Measurements from ENCODE around the gene CHCHD10.

The CHCHD10 gene

DNA sequence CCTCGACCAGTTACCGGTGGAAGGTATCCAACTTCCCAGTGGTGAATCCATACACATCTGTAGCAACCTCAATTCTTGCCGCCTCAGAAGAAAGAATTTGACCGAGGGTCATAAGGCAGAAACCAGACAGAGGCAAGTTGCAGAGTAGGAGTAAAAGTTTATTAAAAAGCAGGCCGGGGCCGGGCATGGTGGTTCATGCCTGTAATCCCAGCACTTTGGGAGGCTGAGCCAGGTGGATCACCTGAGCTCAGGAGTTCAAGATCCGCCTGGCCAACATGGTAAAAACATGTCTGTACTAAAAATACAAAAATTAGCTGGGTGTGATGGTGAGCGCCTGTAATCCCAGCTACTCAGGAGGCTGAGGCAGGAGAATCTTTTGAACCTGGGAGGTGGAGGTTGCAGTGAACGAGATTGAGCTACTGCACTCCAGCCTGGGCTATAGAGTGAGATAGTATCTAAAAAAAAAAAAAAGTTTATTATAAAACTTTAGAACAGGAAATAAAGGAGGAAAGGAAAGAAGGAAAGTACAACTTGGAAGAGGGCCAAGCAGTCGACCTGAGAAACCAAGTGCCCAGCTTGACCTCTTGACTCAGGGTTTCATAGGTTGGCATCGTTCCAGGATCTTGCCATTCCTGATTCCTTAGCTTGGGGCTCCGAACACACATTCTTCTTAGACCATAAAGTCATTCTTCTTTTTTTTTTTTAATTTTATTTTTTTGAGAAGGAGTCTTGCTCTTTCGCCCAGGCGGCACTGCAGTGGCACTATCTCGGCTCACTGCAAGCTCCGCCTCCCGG is 49.2 kb downstream of the CHCHD10 start:
- H3K27me3 Mint-ChIP-seq (ENCODE audit: low read depth) = peaks cover 5% of the 10 kb centered on the region
- H3K4me1 Mint-ChIP-seq = peaks cover 4% of the 10 kb centered on the region
- H3K27ac Mint-ChIP-seq = peak overlapping the region in 1 of 3 experiments; percentile 26
- H3K9me3 Mint-ChIP-seq = no peaks in the 10 kb centered on the region
- peaks cover 8% of the 10 kb centered on the region for H3K36me3 Mint-ChIP-seq (ENCODE audit: low read depth)
- H3K4me3 Mint-ChIP-seq = peak overlapping the region; percentile 39 to 53 (median 46)
- TF ChIP-seq, protein P1, sequence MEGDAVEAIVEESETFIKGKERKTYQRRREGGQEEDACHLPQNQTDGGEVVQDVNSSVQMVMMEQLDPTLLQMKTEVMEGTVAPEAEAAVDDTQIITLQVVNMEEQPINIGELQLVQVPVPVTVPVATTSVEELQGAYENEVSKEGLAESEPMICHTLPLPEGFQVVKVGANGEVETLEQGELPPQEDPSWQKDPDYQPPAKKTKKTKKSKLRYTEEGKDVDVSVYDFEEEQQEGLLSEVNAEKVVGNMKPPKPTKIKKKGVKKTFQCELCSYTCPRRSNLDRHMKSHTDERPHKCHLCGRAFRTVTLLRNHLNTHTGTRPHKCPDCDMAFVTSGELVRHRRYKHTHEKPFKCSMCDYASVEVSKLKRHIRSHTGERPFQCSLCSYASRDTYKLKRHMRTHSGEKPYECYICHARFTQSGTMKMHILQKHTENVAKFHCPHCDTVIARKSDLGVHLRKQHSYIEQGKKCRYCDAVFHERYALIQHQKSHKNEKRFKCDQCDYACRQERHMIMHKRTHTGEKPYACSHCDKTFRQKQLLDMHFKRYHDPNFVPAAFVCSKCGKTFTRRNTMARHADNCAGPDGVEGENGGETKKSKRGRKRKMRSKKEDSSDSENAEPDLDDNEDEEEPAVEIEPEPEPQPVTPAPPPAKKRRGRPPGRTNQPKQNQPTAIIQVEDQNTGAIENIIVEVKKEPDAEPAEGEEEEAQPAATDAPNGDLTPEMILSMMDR (IDR thresholded peaks at IDR 0.05; ENCODE audit: unreplicated experiment in 3 of 3) = no peak

DNA sequence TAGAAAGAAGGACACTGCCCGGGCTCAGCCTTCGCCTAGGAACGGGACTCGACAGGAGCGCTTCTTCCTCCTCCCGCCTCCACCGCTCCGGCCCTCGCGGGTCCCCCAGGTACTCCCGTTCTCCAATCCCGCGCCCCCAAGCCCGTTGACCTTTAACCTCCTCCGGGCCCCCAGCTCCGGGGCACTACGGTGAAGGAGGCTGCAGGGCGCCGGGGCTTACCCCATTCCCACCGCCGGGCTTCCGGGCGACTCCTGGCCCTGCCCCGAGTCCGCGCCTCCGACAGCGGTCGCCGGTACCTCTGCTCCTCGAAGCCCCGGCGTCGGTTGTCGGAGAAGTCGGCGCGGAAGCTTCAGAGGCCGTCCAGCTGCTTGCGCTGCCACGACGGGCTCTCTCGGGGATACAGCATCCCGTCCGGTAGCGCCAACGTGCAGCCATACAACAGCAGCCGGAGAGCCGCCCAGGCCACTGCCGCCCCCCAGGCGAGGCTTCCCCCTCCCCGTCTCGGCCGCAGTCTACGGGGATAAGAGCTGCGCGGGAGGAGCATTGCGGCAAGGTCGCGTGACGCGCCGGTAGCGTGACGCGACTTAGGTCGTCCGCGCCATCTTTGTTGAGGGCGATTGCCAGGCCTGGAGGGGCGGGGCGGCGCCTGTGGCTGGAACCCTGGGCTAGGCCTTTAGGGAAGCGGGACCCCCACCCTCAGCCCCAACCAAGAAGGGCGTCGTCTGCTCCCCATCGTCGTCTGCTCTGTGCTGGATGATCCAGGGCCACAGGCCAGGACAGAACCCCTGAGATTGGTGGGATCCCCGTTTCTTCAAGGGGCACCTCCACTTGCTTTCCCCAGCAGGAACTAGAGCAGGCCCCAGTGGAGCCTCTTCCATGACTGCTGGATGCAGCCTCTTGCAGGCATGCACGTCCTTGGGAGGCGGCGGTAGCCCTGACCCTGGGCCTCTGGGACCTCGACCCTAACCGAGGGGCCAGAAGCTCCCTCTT is 50.7 kb downstream of the CHCHD10 start:
- H3K4me3 Mint-ChIP-seq = peak overlapping the region; percentile 83 to 89 (median 87)
- peaks cover 14% of the 10 kb centered on the region for H3K36me3 Mint-ChIP-seq (ENCODE audit: low read depth)
- no peaks in the 10 kb centered on the region for H3K9me3 Mint-ChIP-seq
- H3K27me3 Mint-ChIP-seq (ENCODE audit: low read depth) = no peaks in the 10 kb centered on the region
- TF ChIP-seq, protein P1 (IDR thresholded peaks at IDR 0.05; ENCODE audit: unreplicated experiment in 3 of 3) = no peak
- H3K4me1 Mint-ChIP-seq = peaks cover 4% of the 10 kb centered on the region
- peak overlapping the region; percentile 76 to 89 (median 81) for H3K27ac Mint-ChIP-seq
